ENCODE results near the gene MRM2.

Gene MRM2

DNA sequence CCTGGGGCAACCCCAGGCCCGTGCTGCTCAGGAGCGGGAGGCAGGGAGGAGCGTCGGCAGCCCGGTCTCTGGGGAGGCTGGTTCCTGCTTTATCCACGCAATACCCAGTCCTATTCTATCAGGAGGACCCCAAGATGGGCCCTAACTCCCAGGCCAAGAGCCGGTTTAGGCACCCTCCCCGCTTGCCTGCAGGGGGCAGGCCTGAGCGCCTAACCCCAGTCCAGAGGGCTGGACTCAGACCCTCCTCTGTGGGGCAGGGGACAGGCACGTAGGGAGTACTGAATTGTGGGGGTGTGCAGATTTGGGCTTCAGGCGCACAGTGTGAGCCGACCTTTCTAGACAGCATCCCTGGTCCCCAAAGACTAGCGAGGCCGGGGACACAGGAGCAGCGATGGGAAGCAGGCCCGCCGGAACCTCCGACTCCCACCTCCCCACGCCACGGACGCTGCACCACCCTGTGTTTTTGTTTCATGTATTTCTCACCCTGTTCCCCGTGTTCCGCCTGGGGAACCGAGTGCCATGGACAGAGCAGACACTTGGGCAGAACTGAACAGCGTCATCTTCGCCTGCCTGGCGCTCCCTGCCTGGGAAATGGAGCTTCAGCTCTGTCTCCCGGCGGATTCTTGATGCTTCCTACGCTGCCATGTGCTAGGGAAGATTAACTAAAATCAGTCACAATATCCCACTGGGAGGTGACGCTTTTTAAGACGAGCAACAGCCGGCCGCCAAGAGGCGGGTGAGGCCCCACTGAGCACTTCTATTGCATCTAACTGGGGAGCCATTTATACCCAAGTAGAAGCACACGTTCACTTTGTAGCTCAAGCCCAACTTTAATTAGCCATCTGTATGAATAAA lies 5.4 kb upstream of the MRM2 start:
- peak; percentile 17 for DNase-seq (ENCODE audit: low read depth)

DNA sequence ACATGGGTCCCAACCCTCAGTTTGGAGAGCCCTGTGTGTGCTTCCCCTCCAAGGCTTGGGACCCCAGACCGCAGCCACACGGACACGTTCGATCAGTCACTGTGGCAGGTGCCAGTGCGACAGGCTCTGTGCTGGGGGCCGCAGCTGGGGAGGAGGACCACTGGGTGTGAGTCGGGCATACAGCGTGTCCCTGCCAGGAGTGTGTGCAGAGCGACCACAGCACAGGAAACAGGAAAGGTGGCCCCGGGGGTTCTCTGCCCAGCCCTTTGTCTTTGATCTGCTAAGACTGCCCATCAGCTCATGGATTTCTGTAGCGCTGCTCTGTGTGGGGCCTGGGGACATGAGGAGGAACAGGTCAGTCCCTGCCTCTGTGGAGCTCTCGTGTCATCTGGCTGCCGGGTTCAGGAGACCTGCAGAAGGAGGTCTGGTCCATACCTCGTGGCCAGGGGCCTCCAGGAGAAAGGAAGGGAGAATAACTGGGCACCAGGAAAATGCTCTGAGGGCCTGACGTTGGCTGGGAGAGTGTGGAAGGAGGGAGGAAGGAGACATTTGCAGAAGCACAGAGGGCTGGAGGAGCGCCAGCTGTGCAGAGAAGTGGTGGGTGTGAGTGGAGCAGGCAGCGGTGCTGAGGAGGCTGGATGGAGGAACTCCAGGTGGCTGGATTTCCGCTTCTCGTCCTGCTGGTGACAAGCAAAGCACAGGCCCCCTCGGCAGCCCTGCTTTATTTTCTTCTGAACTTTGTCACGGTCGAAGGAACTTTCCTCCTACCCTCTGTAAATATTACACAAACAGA lies 4.1 kb upstream of the MRM2 start:
- peak; percentile 23 for DNase-seq (ENCODE audit: low read depth)

DNA sequence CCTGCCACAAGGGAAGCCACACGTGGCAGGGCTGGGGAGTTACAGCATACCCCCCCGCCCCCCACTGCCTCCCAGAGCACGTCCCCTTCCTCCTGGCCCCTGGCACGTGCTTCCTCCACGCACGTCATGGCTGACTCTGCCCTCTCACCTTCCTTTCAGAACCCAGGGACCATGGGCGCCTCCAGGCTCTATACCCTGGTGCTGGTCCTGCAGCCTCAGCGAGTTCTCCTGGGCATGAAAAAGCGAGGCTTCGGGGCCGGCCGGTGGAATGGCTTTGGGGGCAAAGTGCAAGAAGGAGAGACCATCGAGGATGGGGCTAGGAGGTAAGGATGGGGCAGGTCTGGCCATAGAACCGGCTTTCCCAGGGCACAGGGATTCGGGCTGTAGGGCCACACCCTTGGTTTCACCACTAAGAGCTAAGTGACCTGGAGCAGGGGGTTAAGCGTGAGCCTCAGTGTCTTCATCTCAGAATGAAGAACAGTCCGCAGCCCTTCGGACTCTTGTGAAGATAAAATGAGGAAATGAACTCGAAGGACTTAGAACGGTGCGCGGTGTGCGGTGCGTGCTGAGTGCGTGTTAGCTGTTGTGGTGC lies 2.5 kb upstream of the MRM2 start:
- no peak for DNase-seq (ENCODE audit: low read depth)

DNA sequence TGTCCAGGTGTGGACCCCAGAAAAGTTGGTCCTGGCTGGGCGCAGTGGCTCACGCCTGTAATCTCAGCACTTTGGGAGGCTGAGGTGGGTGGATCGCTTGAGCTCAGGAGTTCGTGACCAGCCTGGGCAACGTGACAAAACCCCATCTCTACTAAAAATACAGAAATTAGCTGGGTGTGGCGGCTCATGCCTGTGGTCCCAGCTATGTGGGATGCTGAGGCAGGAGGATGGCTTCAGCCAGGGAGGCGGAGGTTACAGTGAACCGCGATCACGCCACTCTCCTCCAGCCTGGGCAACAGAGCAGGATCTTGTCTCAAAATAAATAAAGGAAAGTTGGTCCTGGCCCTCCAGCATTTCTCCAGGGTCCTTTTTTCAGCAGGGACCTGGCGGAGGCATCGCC lies 1.5 kb upstream of the MRM2 start:
- no peak for DNase-seq (ENCODE audit: low read depth)

DNA sequence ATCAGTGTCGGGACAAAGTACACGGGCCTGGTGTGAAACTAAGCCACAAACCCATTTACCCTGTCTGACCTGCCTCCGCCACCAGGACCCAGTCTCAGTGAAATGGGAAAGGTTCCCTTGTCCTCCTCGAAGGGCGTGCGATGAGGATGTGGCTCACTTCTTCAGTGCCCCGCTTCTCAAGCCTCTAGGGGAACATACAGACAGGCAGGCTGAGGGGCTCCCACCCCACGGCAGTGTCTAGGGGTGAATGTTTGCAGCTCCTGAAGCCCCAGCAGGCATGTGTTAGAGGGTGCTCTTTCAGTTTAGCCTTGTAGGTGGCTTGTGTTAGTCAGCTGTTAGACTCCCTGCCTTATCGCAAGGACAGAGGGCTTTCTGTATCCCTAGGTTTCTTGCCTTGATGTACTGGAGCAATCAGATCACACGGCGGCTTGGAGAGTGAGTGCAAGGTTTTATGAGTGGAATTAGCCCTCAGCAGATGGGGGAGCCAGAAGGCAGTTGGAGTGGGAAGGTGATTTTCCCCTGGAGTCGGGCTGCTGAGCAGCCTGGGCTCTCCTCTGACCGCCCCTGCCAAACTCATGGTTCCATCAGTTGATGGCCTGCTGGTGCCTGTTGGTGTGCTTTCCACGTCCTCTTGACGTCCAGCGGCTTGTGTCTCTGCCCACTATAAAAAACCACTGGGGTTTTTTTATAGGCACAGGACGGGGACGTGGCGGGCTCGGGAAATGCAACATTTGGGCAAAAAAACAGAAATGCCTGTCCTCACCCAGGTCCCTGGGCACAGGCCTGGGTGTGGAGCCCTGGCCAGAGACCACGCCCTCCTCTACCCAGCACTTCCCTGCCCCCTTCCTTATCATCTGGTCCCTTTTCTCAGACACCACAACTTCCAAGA lies 780 bp upstream of the MRM2 start:
- DNase-seq (ENCODE audit: low read depth): peak; percentile 41

DNA sequence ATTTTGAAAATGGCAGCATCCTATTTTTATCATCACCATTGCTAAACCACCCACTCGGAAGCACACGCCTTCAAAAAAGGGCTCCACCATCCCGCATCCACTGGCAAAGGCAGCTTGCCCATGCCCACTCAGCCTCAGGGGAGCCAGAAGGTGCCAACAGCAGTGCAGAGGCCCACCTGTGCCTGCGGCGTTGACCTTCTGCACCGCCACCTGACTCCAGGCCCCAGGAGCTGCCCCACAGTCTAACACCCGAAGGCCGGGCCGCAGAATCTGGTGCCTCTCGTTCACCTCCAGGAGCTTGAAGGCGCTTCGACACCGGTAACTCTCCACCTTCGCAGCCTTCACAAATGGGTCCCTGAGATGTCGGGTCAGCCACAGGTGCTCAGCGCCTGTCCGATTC lies 2.8 kb downstream of the MRM2 start:
- no peak for DNase-seq (ENCODE audit: low read depth)

DNA sequence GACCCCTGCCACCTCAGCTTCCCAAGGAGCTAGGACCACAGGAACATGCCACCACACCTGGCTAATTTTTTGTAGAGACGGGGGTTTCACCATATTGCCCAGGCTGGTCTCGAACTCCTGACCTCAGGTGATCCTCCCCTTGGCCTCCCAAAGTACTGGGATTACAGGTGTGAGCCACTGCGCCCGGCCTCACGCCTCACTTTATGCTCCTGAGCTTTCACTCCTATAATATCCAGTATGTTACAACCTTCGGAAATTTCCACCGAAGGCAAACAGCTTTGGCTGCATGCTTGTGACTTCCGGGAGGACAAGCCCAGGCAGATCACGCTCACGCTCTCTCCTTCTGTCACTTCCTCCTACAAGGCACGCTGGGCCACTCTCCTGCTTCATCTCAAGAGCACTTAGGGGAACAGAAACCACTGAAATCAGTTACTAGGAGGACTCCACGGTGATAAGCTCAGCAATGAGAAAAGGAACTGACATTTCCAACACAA lies 4.8 kb downstream of the MRM2 start:
- no peak for DNase-seq (ENCODE audit: low read depth)

DNA sequence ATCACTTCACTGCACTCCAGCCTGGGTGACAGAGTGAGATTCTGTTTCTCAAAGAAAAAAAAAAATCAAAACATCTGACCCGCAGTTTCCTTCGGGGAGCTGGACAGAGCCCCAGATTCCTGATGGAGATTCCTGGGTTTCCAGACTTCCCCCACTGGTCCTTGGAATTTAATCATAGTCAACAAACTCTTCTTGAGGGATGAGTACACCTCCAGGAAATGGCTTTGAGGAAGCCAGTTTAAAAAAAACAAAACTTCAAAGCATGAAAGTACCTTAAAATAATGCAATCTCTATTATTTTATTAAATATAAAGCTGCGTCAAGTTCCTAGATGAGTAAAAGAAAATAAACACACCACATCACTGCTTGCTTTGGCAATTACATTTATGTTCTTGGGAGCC lies 8.1 kb downstream of the MRM2 start:
- peak; percentile 48 for DNase-seq (ENCODE audit: low read depth)

DNA sequence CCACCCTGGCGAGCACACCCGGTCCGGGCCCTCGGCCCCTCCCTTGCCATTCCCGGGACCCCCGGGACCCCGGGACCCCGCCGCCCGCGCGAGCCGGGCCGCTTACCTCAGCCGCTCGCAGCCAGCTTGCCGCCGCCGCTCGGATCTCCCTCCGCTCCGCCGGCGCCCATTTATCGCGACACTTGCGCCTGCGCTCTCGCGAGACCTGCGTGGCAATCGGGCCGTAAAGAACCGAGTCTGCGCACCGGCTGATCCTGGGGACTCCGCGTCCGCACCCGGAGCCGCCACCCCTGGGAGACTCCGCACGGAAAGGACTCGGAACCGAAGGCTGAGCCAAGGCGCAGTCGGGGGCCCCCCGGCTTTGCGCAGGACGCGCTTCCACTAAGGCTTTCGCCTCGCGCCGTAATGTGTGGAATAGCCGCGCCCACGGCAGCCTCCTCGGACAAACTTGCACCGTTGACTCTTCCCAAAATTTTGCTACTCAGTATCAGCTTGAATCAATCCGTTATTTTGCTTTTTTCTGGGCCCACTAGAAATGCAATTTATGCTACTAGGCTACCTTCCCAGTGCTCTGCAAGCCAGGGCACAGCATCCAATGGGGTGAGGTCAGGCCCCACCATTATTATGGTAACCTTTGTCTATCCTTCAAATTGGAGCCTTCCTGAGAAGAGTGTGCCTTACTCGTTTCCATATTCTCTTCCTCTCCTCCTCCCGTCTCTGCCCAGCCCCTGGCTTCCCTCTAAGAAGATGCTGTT lies 9.1 kb downstream of the MRM2 start, which contains the start of gene MAD1L1:
Gene MAD1L1 (minus strand): TSS at position 180 of the 755 bp plus-strand sequence. CDS start 2,812 bp downstream, outside the sequence.
- peak; percentile 89 for DNase-seq (ENCODE audit: low read depth)

DNA sequence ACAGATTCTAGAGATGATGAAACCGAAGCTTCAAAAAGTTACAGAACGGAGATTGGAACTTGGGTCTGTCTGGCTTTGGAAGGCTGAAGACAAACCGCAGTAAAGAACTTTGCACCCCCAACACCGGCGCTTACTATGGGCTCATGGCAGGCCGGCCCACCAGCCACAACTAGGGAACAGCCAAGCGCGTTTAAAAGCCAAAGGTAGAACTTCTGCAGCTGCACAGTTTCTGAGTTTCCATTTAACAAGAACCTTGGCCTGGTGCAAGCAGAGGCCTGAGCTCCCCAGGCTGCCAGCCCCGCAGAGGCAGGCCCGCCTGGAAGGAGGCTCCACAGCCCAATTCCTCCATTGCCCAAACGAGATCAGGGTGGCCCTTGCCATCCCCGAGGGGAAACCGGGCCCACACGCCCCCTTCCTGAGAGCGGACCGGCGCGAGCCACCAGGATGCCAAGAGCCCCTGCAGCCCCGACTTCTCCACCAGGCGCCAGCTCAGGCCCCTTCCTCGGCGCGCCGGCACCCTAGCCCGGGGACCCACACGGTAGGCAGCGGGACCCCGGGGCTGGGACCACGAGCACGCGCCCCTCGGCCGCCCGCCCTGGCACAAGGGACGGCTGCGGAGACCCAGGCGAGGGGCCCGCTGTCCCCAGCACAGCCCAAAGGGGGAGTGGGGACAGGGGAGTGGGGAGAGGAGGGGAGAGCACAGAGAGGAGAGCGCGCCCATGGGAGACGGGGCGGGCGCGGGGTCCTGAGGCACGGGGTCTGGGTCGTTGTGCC lies 9.8 kb downstream of the MRM2 start:
- DNase-seq (ENCODE audit: low read depth): peak; percentile 17

DNA sequence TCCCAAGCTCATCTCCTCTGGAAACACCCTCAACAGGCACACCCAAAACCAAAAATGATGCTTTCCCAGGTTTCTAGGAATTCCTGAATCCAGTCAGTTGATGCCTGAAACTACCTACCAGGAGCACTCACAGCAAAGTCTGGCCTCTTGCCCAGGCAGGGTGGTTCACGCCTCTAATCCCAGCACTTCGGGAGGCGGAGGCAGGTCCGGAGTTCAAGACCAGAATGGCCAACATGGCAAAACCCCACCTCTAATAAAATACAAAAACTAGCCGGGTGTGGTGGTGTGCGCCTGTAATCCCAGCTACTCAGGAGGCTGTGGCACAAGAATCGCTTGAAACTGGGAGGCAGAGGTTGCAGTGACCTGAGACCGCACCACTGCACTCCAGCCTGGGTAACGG lies 11.1 kb downstream of the MRM2 start:
- DNase-seq (ENCODE audit: low read depth): no peak

DNA sequence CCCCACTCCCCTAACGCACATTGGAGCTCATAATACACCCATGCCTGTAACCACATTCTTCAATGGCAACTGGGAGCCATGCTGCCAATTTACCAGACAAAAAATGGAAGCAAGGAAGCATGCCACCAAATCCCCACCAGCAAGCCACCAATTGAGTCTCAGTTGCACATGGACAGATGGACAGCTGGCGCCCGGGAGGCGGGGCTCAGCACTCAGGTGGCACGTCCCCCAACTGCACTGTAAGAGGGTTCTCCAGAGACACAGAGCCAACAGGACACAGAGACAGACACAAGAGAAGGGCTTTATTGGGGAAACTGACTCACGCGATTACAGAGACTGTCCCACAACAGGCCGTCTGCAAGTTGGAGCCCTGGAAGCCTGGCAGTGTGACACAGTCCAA lies 11.8 kb downstream of the MRM2 start:
- DNase-seq (ENCODE audit: low read depth): no peak

DNA sequence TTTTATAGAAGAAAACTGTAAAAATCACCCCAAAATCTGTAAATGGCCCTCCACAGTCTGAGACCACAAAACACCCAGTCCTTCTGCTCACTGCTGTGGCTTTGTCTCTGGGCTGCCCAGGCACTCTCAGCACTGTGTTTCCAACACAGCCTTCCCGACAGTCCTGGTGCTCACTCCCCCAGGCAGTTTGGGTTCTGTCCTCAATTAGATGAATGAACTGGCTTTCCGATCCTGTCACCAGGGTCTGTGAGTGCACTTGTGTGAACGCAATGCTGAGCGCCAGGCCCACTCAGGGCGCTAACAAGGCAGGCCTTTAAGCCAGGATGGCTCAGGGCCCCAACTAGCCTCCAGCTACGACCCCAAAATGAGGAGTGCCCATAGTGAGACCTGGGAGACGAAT lies 12.5 kb downstream of the MRM2 start:
- DNase-seq (ENCODE audit: low read depth): no peak

DNA sequence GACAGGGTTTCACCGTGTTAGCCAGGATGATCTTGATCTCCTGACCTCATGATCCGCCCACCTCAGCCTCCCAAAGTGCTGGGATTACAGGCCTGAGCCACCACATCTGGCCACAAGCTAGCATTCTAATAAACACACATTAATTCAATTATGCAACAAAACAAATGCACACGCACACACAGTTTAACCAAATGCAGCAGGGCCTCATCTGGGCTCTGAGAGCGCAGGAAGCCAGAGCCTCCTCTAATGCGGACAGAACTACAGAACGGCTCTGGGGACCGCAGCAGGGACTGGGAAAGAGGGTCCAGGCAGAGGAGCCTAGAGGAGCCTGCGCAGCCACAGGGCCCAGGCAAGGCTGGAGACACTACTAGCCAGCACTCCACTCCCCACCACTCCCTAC lies 13.1 kb downstream of the MRM2 start:
- DNase-seq (ENCODE audit: low read depth): no peak

DNA sequence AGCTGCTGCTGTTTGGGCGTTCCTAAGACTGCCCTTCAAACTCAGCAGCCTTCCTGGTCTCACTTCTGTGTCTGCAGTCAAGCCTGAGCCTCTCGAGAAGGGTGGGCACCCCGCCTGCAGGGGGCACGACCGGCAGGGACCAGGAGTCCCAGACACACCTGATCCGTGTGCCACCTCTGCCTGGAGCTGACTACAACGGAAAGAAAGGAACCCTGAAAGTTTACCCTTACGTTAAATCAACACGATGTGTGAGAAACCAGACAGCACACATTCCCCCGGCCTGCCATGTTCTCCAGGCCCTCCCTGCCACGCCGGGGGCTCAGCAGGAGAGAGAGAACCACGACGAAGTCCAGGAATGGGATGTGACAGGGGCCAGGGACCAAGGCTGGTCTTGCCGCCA lies 14.3 kb downstream of the MRM2 start:
- DNase-seq (ENCODE audit: low read depth): no peak

DNA sequence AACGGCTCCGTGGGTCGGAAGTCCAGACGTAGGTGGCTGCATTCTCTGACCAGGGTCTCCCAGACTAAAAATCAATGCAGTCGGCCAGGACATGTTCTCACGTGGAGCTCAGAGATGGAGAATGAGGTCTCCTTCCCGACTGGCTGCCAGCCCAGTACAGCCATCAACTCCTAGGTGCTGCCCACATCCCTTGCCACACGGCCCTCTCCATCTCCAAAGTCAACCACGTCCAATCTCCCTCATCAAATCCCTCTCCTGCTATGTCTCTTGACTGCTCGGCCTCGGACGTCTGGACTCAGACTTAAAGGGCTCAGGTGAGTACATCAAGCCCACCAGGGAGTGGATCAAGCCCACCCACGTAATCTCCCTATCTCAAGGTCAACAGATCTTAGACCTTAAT lies 16.2 kb downstream of the MRM2 start:
- DNase-seq (ENCODE audit: low read depth): no peak

DNA sequence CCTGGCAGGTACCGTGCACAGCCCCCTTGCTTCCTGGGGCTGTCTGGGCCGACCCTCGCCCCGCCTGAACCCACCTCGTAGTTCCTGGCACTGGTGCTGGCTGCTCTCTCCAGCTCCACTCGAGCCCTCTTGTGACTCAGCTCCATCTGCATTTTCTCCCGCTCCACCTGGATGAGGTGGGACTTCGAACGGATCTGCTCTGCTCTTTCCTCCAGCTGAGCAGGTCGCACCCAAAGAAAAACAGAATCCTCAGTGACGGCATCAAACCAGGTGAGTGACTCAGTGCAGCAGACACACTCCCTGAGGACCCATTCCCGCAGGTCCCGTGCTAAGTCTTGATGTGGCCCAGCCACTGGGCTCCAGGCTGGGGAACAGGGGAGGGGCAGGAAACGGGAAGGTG lies 16.7 kb downstream of the MRM2 start:
- no peak for DNase-seq (ENCODE audit: low read depth)

DNA sequence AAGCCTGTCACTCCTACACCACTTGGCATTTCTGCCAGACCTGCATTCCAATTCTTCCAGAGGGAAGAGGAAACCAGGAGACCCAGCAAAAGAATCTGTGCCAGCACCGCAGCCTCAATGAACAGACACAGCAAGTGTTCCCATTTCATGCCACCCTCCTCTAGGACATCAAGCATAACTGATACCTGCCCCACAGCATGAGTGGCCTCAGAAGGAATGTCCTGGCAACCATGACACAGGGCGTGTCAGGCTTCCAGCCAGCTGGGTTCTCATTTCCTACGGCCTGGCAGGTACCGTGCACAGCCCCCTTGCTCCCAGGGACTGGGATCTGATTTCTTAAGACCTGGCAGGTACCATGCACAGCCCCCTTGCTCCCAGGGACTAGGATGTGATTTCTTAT lies 17.1 kb downstream of the MRM2 start:
- no peak for DNase-seq (ENCODE audit: low read depth)

DNA sequence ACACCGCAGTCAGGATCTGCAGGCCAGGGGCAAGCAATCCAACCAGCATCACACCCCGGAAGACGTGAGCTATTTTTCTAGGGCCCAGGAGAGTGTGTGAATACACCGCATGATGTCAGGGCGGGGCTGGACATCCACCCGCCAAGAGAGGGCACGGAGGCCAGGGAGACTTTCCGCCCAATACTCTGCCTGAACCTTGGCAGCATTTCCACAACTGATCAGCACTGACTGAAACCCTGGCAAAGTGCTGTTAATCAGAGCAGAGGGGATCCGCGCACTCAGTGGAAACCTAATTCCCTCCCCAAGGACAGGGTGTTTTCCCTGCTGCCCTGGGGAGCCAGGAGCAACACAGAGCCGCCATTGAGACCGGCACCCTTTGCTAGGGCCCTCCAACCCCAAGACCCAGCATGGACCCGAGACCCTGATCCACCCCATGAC lies 17.5 kb downstream of the MRM2 start:
- no peak for DNase-seq (ENCODE audit: low read depth)

DNA sequence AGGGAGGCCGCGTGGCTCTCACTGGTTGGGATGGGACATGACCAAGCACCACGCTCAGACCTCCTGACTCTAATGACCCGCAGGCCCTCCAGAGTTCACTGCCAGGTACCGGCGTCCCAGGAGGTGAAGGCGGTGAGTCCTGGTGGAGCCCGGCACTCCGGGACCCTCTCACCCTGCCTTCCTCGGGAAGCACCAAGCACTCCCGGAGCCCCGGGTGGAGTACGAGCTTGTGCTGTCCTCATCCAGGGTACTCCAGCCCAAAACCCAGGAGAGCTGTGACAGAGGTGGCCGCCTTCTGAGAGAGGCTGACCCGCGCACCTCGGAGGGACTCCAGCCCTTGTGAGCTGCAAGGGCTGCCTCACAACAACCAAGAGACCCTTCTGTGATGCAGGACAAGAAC lies 18.7 kb downstream of the MRM2 start:
- no peak for DNase-seq (ENCODE audit: low read depth)

Data from iris pigment epithelial cell (primary cell).